ENCODE results near the gene DUSP22. TPM values are rescaled to one million over a fixed set of nuclear protein-coding genes. Genes with fewer than 3 reads are reported as not detected.

Gene DUSP22
- total RNA-seq, 6 donors from 2014 or later = 49.9 to 108 (median 63.8) TPM

GRCh38 chr6:389143-389542 is 96.9 kb downstream of the DUSP22 start:
- H3K4me1 ChIP-seq = peaks cover 27 to 33% (median 32%) of the 10 kb centered on the region in 4 donors
- TF ChIP-seq POLR2AphosphoS5 (IDR thresholded peaks at IDR 0.05) = no peak
- no peak for TF ChIP-seq EP300 (IDR thresholded peaks at IDR 0.05)
- TF ChIP-seq POLR2A (IDR thresholded peaks at IDR 0.05) = no peak
- TF ChIP-seq CTCF (IDR thresholded peaks at IDR 0.05) = no peak
- ATAC-seq (ENCODE audit: low FRiP score in 2 of 2) (no peak), DNase-seq (no peak)
- H3K4me3 ChIP-seq = no peak overlapping the region
- 84 to 88% methylated on average over 7 of the region's 7 CpGs for WGBS, 2 donors
- H3K36me3 ChIP-seq = no peaks in the 10 kb centered on the region
- no peak overlapping the region for H3K27ac ChIP-seq
- peaks cover 0 to 40% (median 23%) of the 10 kb centered on the region in 4 donors for H3K27me3 ChIP-seq
- no peaks in the 10 kb centered on the region for H3K9me3 ChIP-seq

- DNase-seq = no peak
- WGBS, 2 donors = 59 to 66% methylated on average over 8 of the region's 8 CpGs
- H3K9me3 ChIP-seq = no peaks in the 10 kb centered on the region
- no peak overlapping the region for H3K27ac ChIP-seq
- ATAC-seq (ENCODE audit: low FRiP score in 2 of 2) = no peak
- H3K4me1 ChIP-seq = peaks cover 27 to 33% (median 32%) of the 10 kb centered on the region in 4 donors
- peaks cover 0 to 41% (median 24%) of the 10 kb centered on the region in 4 donors for H3K27me3 ChIP-seq
- no peak for TF ChIP-seq POLR2AphosphoS5 (IDR thresholded peaks at IDR 0.05)
- no peak for TF ChIP-seq EP300 (IDR thresholded peaks at IDR 0.05)
- no peak for TF ChIP-seq POLR2A (IDR thresholded peaks at IDR 0.05)
- TF ChIP-seq CTCF (IDR thresholded peaks at IDR 0.05) = no peak
- H3K4me3 ChIP-seq = no peak overlapping the region
- no peaks in the 10 kb centered on the region for H3K36me3 ChIP-seq
These were observed 97.3 kb downstream of the DUSP22 start for GRCh38 chr6:389622-390021.

- Histone ChIP-seq H3K36me3 (no peaks in the 10 kb centered on the region), H3K27me3 (peaks cover 0 to 44% (median 24%) of the 10 kb centered on the region in 4 donors), H3K9me3 (no peaks in the 10 kb centered on the region), H3K4me3 (peak overlapping the region in 3 of 4 donors; percentile 43 to 58 (median 50)), H3K4me1 (peaks cover 27 to 33% (median 32%) of the 10 kb centered on the region in 4 donors), H3K27ac (peak overlapping the region in 2 of 4 donors; percentile 36 to 44)
- ATAC-seq (ENCODE audit: low FRiP score in 2 of 2) (no peak), DNase-seq (no peak)
- 4% methylated on average over 11 to 42 of the region's 44 CpGs for WGBS, 2 donors
- TF ChIP-seq CTCF (IDR thresholded peaks at IDR 0.05) (no peak), POLR2AphosphoS5 (IDR thresholded peaks at IDR 0.05) (no peak), POLR2A (IDR thresholded peaks at IDR 0.05) (no peak), EP300 (IDR thresholded peaks at IDR 0.05) (no peak)
These were observed 98.7 kb downstream of the DUSP22 start for GRCh38 chr6:390914-391558.

GRCh38 chr6:391559-392440 is 99.5 kb downstream of the DUSP22 start, which contains the start of gene IRF4:
Gene IRF4, plus strand, starts transcription at chr6:391752. Its CDS starts 1,401 bp downstream, at chr6:393153.
- H3K9me3 ChIP-seq = no peaks in the 10 kb centered on the region
- no peaks in the 10 kb centered on the region for H3K36me3 ChIP-seq
- H3K4me1 ChIP-seq = peaks cover 27 to 33% (median 32%) of the 10 kb centered on the region in 4 donors
- ATAC-seq (ENCODE audit: low FRiP score in 2 of 2) (peak in 1 of 2 donors; percentile 67), DNase-seq (peak in 1 of 2 donors; percentile 89)
- H3K4me3 ChIP-seq = peak within 1 kb of the TSS; percentile 24 to 58 (median 46)
- TF ChIP-seq EP300 (IDR thresholded peaks at IDR 0.05) = no peak
- TF ChIP-seq POLR2A (IDR thresholded peaks at IDR 0.05) = peak in 1 of 4 donors; percentile 45
- no peak for TF ChIP-seq CTCF (IDR thresholded peaks at IDR 0.05)
- peak in 1 of 2 donors; percentile 33 for TF ChIP-seq POLR2AphosphoS5 (IDR thresholded peaks at IDR 0.05)
- peak within 1 kb of the TSS in 2 of 4 donors; percentile 36 to 44 for H3K27ac ChIP-seq
- 0 to 2% methylated on average over 29 to 42 of the region's 82 CpGs for WGBS, 2 donors
- H3K27me3 ChIP-seq = peaks cover 0 to 44% (median 24%) of the 10 kb centered on the region in 4 donors

All from upper lobe of left lung (tissue), 6 donors.